GM12873 (cell line): Measurements from ENCODE around the gene ANGEL2.

Experiments
- CTCF ChIP-seq: IDR thresholded peaks from 2 replicates; pipeline ENCODE4 v1.5.1; 2012; ENCODE audit warnings: low read depth, mild to moderate bottlenecking, moderate library complexity, low read length, control low read depth; ENCODE audit not compliant: insufficient read depth; ENCODE audit errors: missing control alignments

ANGEL2 gene

GRCh38 chr1:212945056-212945455, 70.6 kb downstream of the ANGEL2 start:
- no peak for TF ChIP-seq CTCF

- no peak for TF ChIP-seq CTCF
Observed at GRCh38 chr1:212944229-212944901, 71.3 kb downstream of the ANGEL2 start.

- no peak for TF ChIP-seq CTCF
Observed at GRCh38 chr1:212943393-212943710, 72.3 kb downstream of the ANGEL2 start.

- no peak for TF ChIP-seq CTCF
Observed at GRCh38 chr1:212942679-212943392, 72.8 kb downstream of the ANGEL2 start.
